Right ventricle myocardium superior (tissue), 1 donor: ENCODE data around the gene ADAMTSL2. TPM values are rescaled to one million over a fixed set of nuclear protein-coding genes. Genes with fewer than 3 reads are reported as not detected.
"Not testable (repeated sequence)": the region's sequence is repeated elsewhere in the genome, so short reads cannot be mapped to it uniquely, and the experiment has no call there.

Experiments used
- ATAC-seq: fragments of 200-7000 bp; cut with Tn5 transposase; one replicate; pipeline ENCODE4 v1.9.1; 2020; ENCODE audit warnings: mild to moderate bottlenecking; ENCODE audit not compliant: poor library complexity
- DNase-seq: peaks from one replicate; pipeline ENCODE4 v3.0.0-alpha.2; 2020
- intact Hi-C: fragments of 100-400 bp; cut with DNase I; formaldehyde crosslinking; loops from one replicate; pipeline ENCODE4 v1.11.2; 2022
- total RNA-seq: library from RNA; stranded (reverse); fragmentation: NEBNext Ultra II Directional; extraction: Animal tissue kit (Norgen Biotek cat#: 25700); gene quantifications from one replicate; pipeline ENCODE4 v1.2.1, GENCODE V29; 2021
- donor health status: DM: no; HTN: yes; CAD: no; lungs with severe emphysema.

The ADAMTSL2 gene
- total RNA-seq, 1 donor from 2014 or later, result 8.1 TPM

- ATAC-seq (peak; percentile 52), DNase-seq (peak; percentile 79)
- intact Hi-C loops, result no loop called here
These were observed 28.8 kb downstream of the ADAMTSL2 start for GRCh38 chr9:133563291-133563796.

GRCh38 chr9:133563814-133564213 is 29.3 kb downstream of the ADAMTSL2 start:
- intact Hi-C loops, DNase-seq, ATAC-seq: not testable (repeated sequence)

- DNase-seq (no peak), ATAC-seq (peak; percentile 7)
- intact Hi-C loops, result no loop called here
These were observed 30.1 kb downstream of the ADAMTSL2 start for GRCh38 chr9:133564451-133565116.

- ATAC-seq, result no peak
- intact Hi-C loops, result no loop called here
- DNase-seq, result no peak
These were observed 31.9 kb downstream of the ADAMTSL2 start for GRCh38 chr9:133566382-133566781.

GRCh38 chr9:133566817-133567216 is 32.3 kb downstream of the ADAMTSL2 start:
- intact Hi-C loops, result no loop called here
- no peak for ATAC-seq
- DNase-seq, result no peak

- DNase-seq, result no peak
- ATAC-seq, result no peak
- intact Hi-C loops, result no loop called here
These were observed 33.7 kb downstream of the ADAMTSL2 start for GRCh38 chr9:133568186-133568585.

GRCh38 chr9:133569121-133569785 is 34.7 kb downstream of the ADAMTSL2 start:
- ATAC-seq (no peak), DNase-seq (no peak)
- intact Hi-C loops, result no loop called here

- intact Hi-C loops, result no loop called here
- ATAC-seq (no peak), DNase-seq (no peak)
These were observed 35.6 kb downstream of the ADAMTSL2 start for GRCh38 chr9:133569891-133570690.

GRCh38 chr9:133570691-133571080 is 36.2 kb downstream of the ADAMTSL2 start:
- DNase-seq, result no peak
- intact Hi-C loops, result no loop called here
- no peak for ATAC-seq

- DNase-seq (no peak), ATAC-seq (no peak)
These were observed 36.9 kb downstream of the ADAMTSL2 start for GRCh38 chr9:133571391-133571890.

GRCh38 chr9:133571896-133572595 is 37.5 kb downstream of the ADAMTSL2 start:
- no peak for ATAC-seq
- intact Hi-C loops, result no loop called here
- no peak for DNase-seq

More at GRCh38 chr9:133571391-133571890, 36.9 kb downstream of the ADAMTSL2 start:
- intact Hi-C loops, result no loop called here

- intact Hi-C loops, result no loop called here
- ATAC-seq (peak; percentile 93), DNase-seq (peak; percentile 89)
These were observed 38.4 kb downstream of the ADAMTSL2 start for GRCh38 chr9:133572821-133573361.

- DNase-seq, result no peak
- ATAC-seq, result no peak
- intact Hi-C loops, result no loop called here
These were observed 39.4 kb downstream of the ADAMTSL2 start for GRCh38 chr9:133573791-133574515.

- ATAC-seq (no peak), DNase-seq (no peak)
- intact Hi-C loops, result no loop called here
These were observed 40.3 kb downstream of the ADAMTSL2 start for GRCh38 chr9:133574771-133575170.

GRCh38 chr9:133575186-133576030 is 40.9 kb downstream of the ADAMTSL2 start:
- no peak for ATAC-seq
- intact Hi-C loops, result no loop called here
- DNase-seq, result no peak

- intact Hi-C loops, result no loop called here
- no peak for DNase-seq
- ATAC-seq, result no peak
These were observed 41.7 kb downstream of the ADAMTSL2 start for GRCh38 chr9:133576031-133576874.
